ENCODE data around the gene ZNF805. TPM values are rescaled to one million over a fixed set of nuclear protein-coding genes. Genes with fewer than 3 reads are reported as not detected.

Gene ZNF805
- total RNA-seq (2012; rRNA removed) (26.1 and 32.3 TPM in 2 replicates), polyA plus RNA-seq (2012; rRNA removed) (2.4 and 3.0 TPM in 2 replicates), Bru-seq, nascent RNA (percentile 81 among the genes with signal in this experiment), BruChase-seq, experiment 1, labeled RNA remaining after a 6-hour chase (percentile 67 among the genes with signal in this experiment), BruChase-seq, experiment 2, labeled RNA remaining after a 2-hour chase (percentile 88 among the genes with signal in this experiment)
- 0.84 and 1.3 TPM in 2 replicates for polyA plus RNA-seq (2012; cell fraction: cytosol; rRNA removed)
- polyA plus RNA-seq (2012; cell fraction: nucleus; rRNA removed; ENCODE audit: low replicate concordance) = 1.1 and 2.3 TPM in 2 replicates
- long read RNA-seq, transcript ZNF805-202 (4 exons, 1,884 nt) = major isoform, 8 of 9 reads
- long read RNA-seq, partial matches to known transcripts = 0 of 9 reads
- long read RNA-seq, other reads (novel, unspliced or antisense) = 1 of 9 reads

DNA sequence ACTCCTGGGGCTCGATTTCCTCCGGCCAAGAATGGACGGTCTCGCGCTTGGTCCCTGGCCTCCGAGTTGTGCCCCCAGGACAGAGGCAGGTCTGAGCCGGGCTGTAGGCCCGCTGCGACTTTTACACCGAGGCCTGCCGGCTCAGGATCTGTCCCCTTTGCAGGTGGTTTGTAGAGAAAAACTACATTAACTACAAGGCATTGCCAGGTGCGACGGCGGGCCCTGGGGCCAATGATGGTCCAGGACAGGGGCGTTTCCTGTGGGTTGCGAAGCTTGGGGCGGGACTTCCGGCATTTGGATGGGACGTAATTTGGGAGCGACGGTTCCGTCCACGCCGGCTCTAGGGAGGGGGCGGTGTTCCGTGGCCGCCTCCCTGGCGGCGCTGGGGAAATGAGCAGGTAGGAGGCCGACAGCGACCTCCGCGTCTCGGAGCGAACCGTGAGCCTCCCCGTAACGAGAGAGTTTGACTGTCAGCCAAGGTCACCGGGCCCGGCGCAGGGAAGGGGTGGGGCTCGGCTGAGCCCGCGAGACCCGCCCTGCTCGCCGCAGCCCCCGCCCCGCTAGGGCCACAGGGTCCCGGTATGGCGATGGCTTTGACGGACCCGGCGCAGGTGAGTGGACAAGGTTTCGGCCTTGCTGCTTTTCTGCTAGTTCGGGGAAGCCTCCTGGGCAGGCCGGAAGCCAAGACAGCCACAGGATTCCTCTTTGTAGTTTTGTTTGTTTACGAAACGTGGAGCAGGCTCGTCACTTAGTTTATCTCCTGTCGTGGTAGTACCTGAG lies at the start of gene ZNF805:
Gene ZNF805 (plus strand): TSS at position 322 of the 780 bp plus-strand sequence. CDS start 260 bp downstream, at position 582.
- peak within 1 kb of the TSS; percentile 88 for H2BK5ac ChIP-seq (ENCODE audit: low read depth, low read length, poor library complexity, severe bottlenecking)
- DNase-seq = peak; percentile 89
- peak within 1 kb of the TSS; percentile 81 for H3K56ac ChIP-seq (ENCODE audit: extremely low read depth, insufficient read depth, low read length)
- peak within 1 kb of the TSS; percentile 100 for H2AFZ ChIP-seq (replicated peaks; ENCODE audit: low read length, poor library complexity)
- peak within 1 kb of the TSS; percentile 98 for H3K4me2 ChIP-seq (ENCODE audit: low read depth, low read length)
- no TSS peak for BruUV-seq (replicated peaks)
- H3K79me1 ChIP-seq (ENCODE audit: low read depth in 1 of 2, low read length in 2 of 2) = peaks cover 19 to 44% of the 10 kb centered on the region in 2 experiments
- H4K8ac ChIP-seq (ENCODE audit: low read depth in 2 of 2, low read length in 2 of 2) = peak within 1 kb of the TSS; percentile 98
- in situ Hi-C loops (cut with MboI; ENCODE audit: low sequenced_read_pairs) (no loop called here), intact Hi-C loops (cut with micrococcal nuclease) (loop anchor here (1.0 to 2.0 kb wide), 2 partner anchors 40 to 50 kb away; partner anchors contain the start of genes ZNF264 and ZNF460), dilution Hi-C loops (cut with HindIII; ENCODE audit: low sequenced_read_pairs, unreplicated experiment) (no loop called here)
- H3K36me3 ChIP-seq (ENCODE audit: control insufficient read depth, insufficient read depth, low read length) = peaks cover 12% of the 10 kb centered on the region
- TF ChIP-seq CEBPB (IDR thresholded peaks at IDR 0.05; ENCODE audit: low read depth, low read length) (peak; percentile 72), POLR2A (IDR thresholded peaks at IDR 0.05; ENCODE audit: low read depth, low read length) (peak; percentile 82), MXI1 (IDR thresholded peaks at IDR 0.05; ENCODE audit: borderline replicate concordance, low read depth, low read length) (peak; percentile 94), RCOR1 (IDR thresholded peaks at IDR 0.05; ENCODE audit: insufficient replicate concordance, low read length) (peak; percentile 36), BHLHE40 (IDR thresholded peaks at IDR 0.05; ENCODE audit: low read depth, low read length) (no peak), MAZ (IDR thresholded peaks at IDR 0.05; ENCODE audit: borderline replicate concordance, low read depth, low read length) (peak; percentile 98), RAD21 (IDR thresholded peaks at IDR 0.05; ENCODE audit: low read length) (peak; percentile 10; the same call in 1 of the 2 replicates)
- TF ChIP-seq, protein P1, sequence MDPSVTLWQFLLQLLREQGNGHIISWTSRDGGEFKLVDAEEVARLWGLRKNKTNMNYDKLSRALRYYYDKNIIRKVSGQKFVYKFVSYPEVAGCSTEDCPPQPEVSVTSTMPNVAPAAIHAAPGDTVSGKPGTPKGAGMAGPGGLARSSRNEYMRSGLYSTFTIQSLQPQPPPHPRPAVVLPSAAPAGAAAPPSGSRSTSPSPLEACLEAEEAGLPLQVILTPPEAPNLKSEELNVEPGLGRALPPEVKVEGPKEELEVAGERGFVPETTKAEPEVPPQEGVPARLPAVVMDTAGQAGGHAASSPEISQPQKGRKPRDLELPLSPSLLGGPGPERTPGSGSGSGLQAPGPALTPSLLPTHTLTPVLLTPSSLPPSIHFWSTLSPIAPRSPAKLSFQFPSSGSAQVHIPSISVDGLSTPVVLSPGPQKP (IDR thresholded peaks at IDR 0.05; ENCODE audit: borderline replicate concordance, low read depth, low read length) = no peak
- CTCF ChIA-PET = no interaction called here
- H3K23ac ChIP-seq (ENCODE audit: low read depth, low read length) = peak within 1 kb of the TSS; percentile 74
- peaks cover 7% of the 10 kb centered on the region for H3K4me1 ChIP-seq (ENCODE audit: control insufficient read depth, insufficient read depth, low read length)
- peak within 1 kb of the TSS; percentile 70 for H2AK5ac ChIP-seq (ENCODE audit: low read depth, low read length)
- peak within 1 kb of the TSS; percentile 88 for H3K14ac ChIP-seq (replicated peaks; ENCODE audit: low read depth, low read length)
- peak within 1 kb of the TSS; percentile 58 for H3K18ac ChIP-seq (ENCODE audit: low read depth, low read length)
- peak within 1 kb of the TSS; percentile 95 for H3K4me3 ChIP-seq (ENCODE audit: insufficient read depth, low read depth, low read length)
- peaks cover 12% of the 10 kb centered on the region for H3K9me1 ChIP-seq (ENCODE audit: insufficient read depth, low read length)
- H4K20me1 ChIP-seq (ENCODE audit: insufficient read depth, low read length) = peaks cover 6% of the 10 kb centered on the region; the same call in 1 of the 2 replicates
- no peaks in the 10 kb centered on the region for H3K9me3 ChIP-seq (ENCODE audit: control insufficient read depth, insufficient read depth, low read length)
- peak within 1 kb of the TSS; percentile 91 for H3K27ac ChIP-seq (ENCODE audit: insufficient read depth, low read length)
- peak within 1 kb of the TSS; percentile 96 for H2AK9ac ChIP-seq (replicated peaks; ENCODE audit: low read depth, low read length, poor library complexity)
- peak; percentile 99 for ATAC-seq (ENCODE audit: low read depth)
- WGBS, 2 experiments (ENCODE audit: extremely low coverage in 2 of 2, insufficient read length in 1 of 2) = 0% methylated on average over 13 of the region's 61 CpGs; no CpG with 5 or more reads in 1 of the 2 experiments
- H2BK15ac ChIP-seq (ENCODE audit: low read depth, low read length) = no peak within 1 kb of the TSS
- POLR2A ChIA-PET (ENCODE audit: unreplicated experiment) = interaction anchor here (0.6 kb wide), 1 partner anchor 62 kb away, joined by 3 read pairs; no protein-coding TSS in a partner anchor
- H3K9ac ChIP-seq (ENCODE audit: low read depth, low read length) = peak within 1 kb of the TSS; percentile 93
- peak within 1 kb of the TSS; percentile 98 for H4K5ac ChIP-seq (ENCODE audit: low read depth, low read length)
- no peaks in the 10 kb centered on the region for H3K27me3 ChIP-seq (ENCODE audit: control insufficient read depth, insufficient read depth, low read length)
- H3K4ac ChIP-seq (ENCODE audit: low read depth, low read length) = peak within 1 kb of the TSS; percentile 89
- H4K91ac ChIP-seq (ENCODE audit: insufficient read depth, low read depth, low read length) = peak within 1 kb of the TSS; percentile 91
- peak within 1 kb of the TSS; percentile 39 for H2BK120ac ChIP-seq (ENCODE audit: low read depth, low read length)
- H2BK20ac ChIP-seq (ENCODE audit: low read depth, low read length) = no peak within 1 kb of the TSS
